Measurements from ENCODE around the gene MAB21L3. TPM values are rescaled to one million over a fixed set of nuclear protein-coding genes. Genes with fewer than 3 reads are reported as not detected.

The MAB21L3 gene
- total RNA-seq, 1 donor from 2014 or later: 0.52 TPM

DNA sequence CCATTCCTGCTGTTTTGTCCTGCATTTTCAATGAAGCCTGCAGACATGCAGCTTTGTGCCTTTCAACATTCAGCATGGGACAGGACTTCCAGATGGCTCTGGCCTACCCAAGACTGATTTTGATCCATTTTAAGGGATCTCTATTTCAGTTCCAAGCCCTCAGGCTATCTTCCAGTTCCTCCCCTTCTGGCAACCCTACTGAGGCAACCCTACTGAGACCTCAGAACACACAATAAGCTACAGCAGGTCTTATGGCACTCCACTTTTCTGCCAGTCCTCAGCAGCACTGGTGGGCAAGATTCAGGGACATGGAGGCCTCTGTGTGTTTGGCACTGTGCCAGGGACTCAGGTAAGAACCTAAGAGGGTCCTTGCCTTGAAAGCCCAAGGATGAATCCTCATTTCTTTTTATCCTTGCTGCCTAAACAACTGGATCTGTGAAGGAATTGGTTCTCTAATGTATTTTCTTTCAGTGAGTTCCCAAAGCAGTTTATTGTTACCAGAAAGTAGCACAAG lies 50.7 kb downstream of the MAB21L3 start:
- H3K4me3 ChIP-seq (ENCODE audit: low read depth, low read length): no peak overlapping the region
- DNase-seq (ENCODE audit: low read depth): no peak
- no peak for TF ChIP-seq CTCF (conservative IDR thresholded peaks at IDR 0.05; ENCODE audit: low read depth, low read length)

DNA sequence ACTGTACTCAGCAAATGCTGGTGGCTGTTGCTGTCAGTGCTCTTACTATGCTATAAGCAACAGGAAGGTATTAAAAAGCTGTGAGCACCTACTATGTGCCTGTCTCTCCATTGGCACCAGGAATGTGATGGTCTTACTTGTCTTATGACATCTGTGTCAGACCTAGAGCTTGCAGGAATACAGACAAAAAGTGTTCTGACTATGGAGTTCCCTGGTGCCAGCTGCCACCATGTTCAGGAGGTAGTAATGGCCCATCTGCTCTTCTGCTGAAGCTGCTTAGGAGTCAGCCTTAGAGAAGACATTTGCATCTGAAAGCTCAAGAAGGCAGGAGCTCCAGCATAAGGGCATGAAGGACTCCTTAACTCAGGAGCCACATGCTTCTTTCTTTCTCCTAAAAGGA lies 52.3 kb downstream of the MAB21L3 start:
- TF ChIP-seq CTCF (conservative IDR thresholded peaks at IDR 0.05; ENCODE audit: low read depth, low read length): no peak

DNA sequence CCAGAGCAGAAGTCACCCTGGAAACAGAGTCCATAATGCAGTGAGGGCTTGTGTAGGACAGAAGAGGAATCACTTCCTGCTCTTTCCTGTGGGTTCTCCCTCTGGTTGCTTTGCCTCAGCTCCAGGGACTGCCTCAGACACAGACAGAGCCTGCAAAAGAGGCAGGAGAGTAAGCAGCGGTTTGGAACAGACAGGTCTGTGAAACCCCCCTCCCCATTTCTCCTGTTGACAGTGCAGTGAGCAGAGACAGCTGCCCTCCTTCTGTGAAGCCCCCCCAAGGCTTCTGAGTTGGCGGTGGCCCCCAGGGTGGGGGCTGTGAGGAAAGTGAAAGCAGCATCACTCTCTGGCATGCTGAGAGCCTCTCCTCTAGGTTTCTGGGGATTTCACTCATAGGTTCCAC lies 53.0 kb downstream of the MAB21L3 start:
- no peak for TF ChIP-seq CTCF (conservative IDR thresholded peaks at IDR 0.05; ENCODE audit: low read depth, low read length)
- H3K4me3 ChIP-seq (ENCODE audit: low read depth, low read length): no peak overlapping the region
- DNase-seq (ENCODE audit: low read depth): no peak

More for the DNA sequence above, 52.3 kb downstream of the MAB21L3 start:
- H3K4me3 ChIP-seq (ENCODE audit: low read depth, low read length): no peak overlapping the region
- no peak for DNase-seq (ENCODE audit: low read depth)

DNA sequence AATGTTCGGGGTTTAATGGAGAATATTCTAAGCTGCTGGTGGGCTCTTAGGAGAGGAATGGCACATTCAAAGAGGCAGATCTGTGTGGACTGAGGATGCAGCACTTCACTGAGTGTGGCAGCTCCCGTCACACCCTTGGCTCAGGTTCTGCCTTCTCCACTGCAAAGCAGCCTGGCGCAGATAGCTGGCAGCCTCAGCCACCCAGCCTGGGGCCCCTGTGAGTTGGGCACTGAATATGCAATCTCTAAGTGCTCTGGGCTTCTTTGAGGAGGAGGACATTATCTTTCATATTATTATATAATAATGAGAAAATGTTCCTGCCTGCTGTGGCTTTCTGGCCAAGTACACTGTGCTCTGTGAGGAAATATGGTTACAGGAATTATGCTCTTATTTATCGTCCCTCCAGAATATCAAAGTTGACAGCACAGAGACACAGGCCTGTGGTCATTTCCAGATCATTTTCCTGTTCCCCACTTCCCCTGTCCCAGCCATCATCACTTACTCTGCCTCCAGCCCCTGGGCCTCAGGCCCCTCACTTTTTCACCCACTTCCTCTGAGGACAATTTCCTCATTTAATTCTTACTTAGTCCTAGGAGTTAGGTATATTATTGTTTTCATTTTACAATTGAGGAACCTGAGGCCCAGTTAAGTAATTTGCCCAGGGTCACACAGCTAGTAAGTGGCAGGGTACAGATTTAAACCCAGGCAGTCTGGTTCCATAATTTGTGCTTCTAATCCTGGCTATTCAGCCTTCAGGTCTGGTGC lies 53.6 kb downstream of the MAB21L3 start:
- no peak for DNase-seq (ENCODE audit: low read depth)
- H3K4me3 ChIP-seq (ENCODE audit: low read depth, low read length): no peak overlapping the region
- no peak for TF ChIP-seq CTCF (conservative IDR thresholded peaks at IDR 0.05; ENCODE audit: low read depth, low read length)

DNA sequence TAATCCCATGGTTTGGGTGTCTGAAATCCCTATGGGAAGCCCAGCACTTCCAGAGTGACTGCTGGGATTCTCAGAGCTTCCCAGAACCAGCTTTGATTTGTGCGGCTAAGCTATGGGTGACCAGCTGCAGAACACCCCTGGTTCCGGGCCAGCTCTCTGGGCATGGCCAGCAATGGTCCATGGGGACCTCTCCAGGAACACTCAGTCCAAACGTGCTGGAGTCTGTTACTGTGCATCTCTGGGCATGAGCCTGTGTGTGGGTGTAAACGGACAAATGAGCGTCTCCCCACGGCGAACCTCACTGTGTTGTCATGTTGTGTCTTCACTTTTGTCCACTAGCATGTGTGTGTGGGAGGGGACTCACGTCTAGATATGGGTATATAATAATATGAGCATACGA lies 54.4 kb downstream of the MAB21L3 start:
- no peak for DNase-seq (ENCODE audit: low read depth)
- TF ChIP-seq CTCF (conservative IDR thresholded peaks at IDR 0.05; ENCODE audit: low read depth, low read length): no peak
- no peak overlapping the region for H3K4me3 ChIP-seq (ENCODE audit: low read depth, low read length)

- H3K4me3 ChIP-seq (ENCODE audit: low read depth, low read length): no peak overlapping the region
- no peak for TF ChIP-seq CTCF (conservative IDR thresholded peaks at IDR 0.05; ENCODE audit: low read depth, low read length)
- DNase-seq (ENCODE audit: low read depth): no peak
These were observed 54.9 kb downstream of the MAB21L3 start for GRCh38 chr1:116166011-116166571.

Measured in epithelial cell of proximal tubule (primary cell).